NB4 (cell line): ENCODE data around the gene STAC3.
A peak's percentile ranks its signal among the peaks of the same experiment; 100 is the strongest.
"Not testable (repeated sequence)": the region's sequence is repeated elsewhere in the genome, so short reads cannot be mapped to it uniquely, and the experiment has no call there.

Experiments
- DNase-seq: peaks from one replicate; pipeline ENCODE4 v3.0.0; 2010; ENCODE audit warnings: low read depth
- H3K4me3 ChIP-seq: one replicate; pipeline ENCODE4 v1.5.1; 2011; ENCODE audit warnings: mild to moderate bottlenecking, low read depth, low read length, moderate library complexity
- MAX ChIP-seq: IDR thresholded peaks from 2 replicates; pipeline ENCODE4 v1.6.1; 2011; ENCODE audit warnings: low read depth, low read length
- MYC ChIP-seq: IDR thresholded peaks from 2 replicates; pipeline ENCODE4 v1.6.1; 2011; ENCODE audit warnings: low read depth, low read length
- POLR2A ChIP-seq: IDR thresholded peaks from 2 replicates; pipeline ENCODE4 v1.6.1; 2011; ENCODE audit warnings: mild to moderate bottlenecking; ENCODE audit not compliant: insufficient read length; ENCODE audit errors: extremely low read depth
- TF ChIP-seq, protein P1 (sequence below): IDR thresholded peaks from one replicate; pipeline ENCODE4 v1.5.1; 2012; ENCODE audit warnings: low read depth, low read length

The STAC3 gene

DNA sequence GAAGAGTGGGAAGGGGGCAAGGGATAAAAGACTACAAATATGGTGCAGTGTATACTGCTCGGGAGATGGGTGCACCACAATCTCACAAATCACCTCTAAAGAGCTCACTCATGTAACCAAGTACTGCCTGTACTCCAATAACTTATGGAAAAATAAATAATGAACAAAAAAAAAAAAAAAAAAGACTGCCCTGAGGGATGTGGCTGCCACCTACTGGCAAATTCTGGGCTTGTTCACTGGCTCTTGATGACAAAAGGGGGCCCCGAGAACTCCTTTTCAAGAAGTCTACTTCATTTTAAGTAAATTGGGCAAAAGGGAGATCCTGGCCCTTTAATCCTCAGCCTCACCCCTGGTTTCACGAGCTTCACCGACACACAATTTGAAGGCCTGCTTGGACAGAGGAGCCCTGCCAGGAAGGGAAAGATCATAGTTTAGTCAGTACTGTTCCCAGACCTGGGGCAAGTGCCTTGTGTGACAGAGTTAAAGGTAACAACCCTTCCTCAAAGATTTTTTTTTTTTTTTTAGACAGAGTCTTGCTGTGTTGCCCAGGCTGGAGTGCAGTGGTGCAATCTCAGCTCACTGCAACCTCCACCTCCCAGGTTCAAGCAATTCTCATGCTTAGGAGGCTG lies 26.1 kb upstream of the STAC3 start:
- no peak overlapping the region for H3K4me3 ChIP-seq
- TF ChIP-seq, protein P1, sequence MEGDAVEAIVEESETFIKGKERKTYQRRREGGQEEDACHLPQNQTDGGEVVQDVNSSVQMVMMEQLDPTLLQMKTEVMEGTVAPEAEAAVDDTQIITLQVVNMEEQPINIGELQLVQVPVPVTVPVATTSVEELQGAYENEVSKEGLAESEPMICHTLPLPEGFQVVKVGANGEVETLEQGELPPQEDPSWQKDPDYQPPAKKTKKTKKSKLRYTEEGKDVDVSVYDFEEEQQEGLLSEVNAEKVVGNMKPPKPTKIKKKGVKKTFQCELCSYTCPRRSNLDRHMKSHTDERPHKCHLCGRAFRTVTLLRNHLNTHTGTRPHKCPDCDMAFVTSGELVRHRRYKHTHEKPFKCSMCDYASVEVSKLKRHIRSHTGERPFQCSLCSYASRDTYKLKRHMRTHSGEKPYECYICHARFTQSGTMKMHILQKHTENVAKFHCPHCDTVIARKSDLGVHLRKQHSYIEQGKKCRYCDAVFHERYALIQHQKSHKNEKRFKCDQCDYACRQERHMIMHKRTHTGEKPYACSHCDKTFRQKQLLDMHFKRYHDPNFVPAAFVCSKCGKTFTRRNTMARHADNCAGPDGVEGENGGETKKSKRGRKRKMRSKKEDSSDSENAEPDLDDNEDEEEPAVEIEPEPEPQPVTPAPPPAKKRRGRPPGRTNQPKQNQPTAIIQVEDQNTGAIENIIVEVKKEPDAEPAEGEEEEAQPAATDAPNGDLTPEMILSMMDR: peak; percentile 57
- no peak for TF ChIP-seq MYC
- no peak for TF ChIP-seq POLR2A
- no peak for TF ChIP-seq MAX
- DNase-seq: peak; percentile 56

DNA sequence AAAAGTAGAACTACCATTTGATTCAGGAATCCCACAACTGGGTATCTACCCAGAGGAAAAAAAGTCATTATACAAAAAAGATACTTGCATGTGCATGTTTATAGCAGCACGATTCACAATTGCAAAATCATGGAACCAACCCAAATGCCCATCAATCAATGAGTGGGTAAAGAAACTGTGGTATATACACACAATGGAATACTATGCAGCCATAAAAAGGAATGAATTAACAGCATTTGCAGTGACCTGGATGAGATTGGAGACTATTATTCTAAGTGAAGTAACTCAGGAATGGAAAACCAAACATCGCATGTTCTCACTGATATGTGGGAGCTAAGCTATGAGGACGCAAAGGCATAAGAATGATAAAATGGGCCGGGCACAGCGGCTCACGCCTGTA lies 25.2 kb upstream of the STAC3 start:
- not testable (repeated sequence) for H3K4me3 ChIP-seq, DNase-seq

DNA sequence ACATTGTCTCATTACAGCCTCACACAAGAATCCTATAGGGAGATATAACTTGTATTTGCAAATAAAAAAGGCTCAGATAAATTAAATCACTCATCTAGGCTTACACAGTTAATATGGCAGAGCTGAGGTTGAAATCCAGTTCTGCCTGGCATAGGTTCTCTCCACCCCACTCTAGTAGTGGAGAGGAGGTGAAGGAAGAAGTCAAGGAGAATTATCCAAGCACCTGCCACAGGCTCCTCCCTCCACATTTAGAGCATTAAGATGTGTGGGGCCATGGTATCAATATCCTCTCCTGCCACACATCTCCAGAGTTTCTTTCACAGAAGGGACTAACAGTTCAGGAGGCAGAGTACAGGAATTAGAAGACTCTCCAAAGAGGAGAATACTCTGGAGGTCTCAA lies 22.5 kb upstream of the STAC3 start:
- TF ChIP-seq, protein P1: no peak
- no peak for TF ChIP-seq MYC
- TF ChIP-seq MAX: no peak
- no peak for TF ChIP-seq POLR2A
- no peak overlapping the region for H3K4me3 ChIP-seq
- DNase-seq: no peak

DNA sequence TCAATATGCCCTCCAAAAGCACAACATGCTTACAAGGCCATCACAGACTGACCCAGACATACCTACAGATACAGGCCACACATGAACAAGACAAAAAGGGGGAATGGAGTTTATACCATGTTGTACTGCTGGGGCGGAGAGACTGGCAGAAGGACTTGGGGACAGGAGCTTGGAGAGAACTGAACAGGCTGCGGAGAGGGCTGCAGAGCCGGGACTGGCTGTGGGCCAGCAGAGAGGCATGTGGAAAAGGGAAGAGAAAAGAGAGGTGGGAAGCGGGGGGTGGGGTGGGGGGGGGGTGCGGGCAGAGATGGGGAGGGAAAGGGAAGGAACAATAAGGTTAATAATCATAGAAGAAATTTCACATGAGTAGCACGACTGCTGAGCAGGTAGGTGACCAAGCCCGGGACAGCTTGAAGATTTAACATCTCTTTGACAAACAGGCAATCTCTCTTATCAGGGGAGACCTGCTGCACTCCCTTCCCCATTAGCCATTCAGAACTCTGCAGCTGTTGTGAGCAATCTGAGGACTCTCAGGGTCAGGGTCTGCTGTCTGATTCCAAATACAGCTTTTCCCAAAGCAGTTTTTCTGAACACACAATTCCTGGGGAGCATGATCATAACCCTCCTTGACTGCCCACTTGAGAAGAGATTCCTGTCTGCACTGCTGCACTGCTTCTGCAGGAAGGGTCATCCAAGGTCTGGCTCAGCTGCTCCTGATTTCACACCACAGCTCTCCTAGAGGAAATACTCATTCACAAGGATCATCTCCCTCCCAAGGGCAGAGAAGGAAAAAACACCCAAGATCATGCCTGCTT lies 21.6 kb upstream of the STAC3 start:
- TF ChIP-seq MYC (no peak), POLR2A (no peak), MAX (no peak)
- TF ChIP-seq, protein P1: no peak
- no peak overlapping the region for H3K4me3 ChIP-seq
- DNase-seq: no peak

- TF ChIP-seq MAX (no peak), MYC (no peak), POLR2A (no peak)
- TF ChIP-seq, protein P1: peak; percentile 13
- no peak overlapping the region for H3K4me3 ChIP-seq
- peak; percentile 18 for DNase-seq
Measured at GRCh38 chr12:57270966-57271470, 20.0 kb upstream of the STAC3 start.

DNA sequence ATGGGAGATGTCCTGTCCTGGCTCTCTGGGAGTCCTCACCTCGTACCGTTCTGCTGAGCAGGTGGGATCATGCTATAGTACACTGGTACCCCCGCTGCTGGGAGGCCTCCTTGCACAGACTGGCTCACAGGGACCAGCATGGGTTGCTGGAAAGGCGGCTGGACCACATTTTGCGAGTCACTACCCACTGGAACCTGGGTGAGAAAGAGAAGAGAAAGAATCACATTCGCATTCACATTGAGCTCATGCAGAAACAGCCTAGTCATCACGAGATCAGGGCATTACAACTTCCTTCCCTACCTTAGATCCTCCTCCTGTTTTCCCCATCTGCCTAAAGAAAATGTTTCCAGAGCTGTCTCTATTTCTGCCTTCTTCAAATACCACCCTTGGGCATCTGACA lies 17.3 kb upstream of the STAC3 start:
- DNase-seq: peak; percentile 21
- no peak overlapping the region for H3K4me3 ChIP-seq
- TF ChIP-seq, protein P1: no peak
- TF ChIP-seq MAX (no peak), MYC (no peak), POLR2A (no peak)
